Hindlimb muscle (tissue), 1 donor: ENCODE data around the gene LY6G6F. TPM values are rescaled to one million over a fixed set of nuclear protein-coding genes. Genes with fewer than 3 reads are reported as not detected.

Experiments used
- DNase-seq: peaks from one replicate; pipeline ENCODE4 v3.0.0-alpha.2; 2013
- polyA plus RNA-seq: library from polyadenylated mRNA; unstranded; fragments of 120-200 nt; gene quantifications from one replicate; pipeline ENCODE4 v1.2.1, GENCODE V29; 2013; ENCODE audit not compliant: insufficient read length

LY6G6F gene
- polyA plus RNA-seq, 1 donor = not detected

DNA sequence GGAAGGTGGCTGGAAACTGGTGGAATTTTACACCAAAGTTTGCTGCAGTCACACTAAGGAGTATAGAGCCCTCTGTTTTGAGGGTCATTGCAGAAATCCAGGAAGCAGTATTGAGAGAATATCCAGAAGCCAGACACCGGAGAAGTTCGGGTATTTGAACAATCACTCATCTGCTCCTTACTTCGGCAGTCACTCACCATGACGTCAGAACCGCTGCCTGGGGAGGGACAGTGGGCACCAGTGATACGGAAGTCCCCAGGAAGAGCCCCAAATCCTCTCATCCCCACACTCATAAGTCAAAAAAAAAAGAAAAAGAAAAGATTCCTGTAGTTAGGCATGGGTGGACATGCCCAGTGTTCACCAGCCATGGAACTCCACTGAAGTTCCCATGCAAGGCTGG lies 29.8 kb upstream of the LY6G6F start:
- DNase-seq = no peak

DNA sequence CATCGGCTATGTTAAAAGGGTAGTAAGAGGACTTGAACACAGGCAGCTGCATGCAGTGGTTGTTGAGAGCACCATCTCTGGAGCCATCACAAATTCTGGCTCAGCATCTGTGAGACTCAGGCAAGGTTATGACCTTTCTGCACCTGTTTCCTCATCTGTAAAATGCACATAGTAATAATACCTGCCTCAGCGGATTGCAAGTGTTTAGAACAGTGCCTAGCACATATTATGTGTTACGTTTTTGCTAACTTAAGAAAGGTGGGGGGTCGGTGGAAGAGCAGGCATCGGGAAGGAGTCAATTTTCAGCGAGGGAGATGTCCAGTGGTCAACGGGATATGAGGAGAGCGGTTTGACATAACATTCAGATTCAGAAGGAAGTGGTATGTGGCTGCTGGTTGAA lies 28.7 kb upstream of the LY6G6F start:
- DNase-seq = no peak

DNA sequence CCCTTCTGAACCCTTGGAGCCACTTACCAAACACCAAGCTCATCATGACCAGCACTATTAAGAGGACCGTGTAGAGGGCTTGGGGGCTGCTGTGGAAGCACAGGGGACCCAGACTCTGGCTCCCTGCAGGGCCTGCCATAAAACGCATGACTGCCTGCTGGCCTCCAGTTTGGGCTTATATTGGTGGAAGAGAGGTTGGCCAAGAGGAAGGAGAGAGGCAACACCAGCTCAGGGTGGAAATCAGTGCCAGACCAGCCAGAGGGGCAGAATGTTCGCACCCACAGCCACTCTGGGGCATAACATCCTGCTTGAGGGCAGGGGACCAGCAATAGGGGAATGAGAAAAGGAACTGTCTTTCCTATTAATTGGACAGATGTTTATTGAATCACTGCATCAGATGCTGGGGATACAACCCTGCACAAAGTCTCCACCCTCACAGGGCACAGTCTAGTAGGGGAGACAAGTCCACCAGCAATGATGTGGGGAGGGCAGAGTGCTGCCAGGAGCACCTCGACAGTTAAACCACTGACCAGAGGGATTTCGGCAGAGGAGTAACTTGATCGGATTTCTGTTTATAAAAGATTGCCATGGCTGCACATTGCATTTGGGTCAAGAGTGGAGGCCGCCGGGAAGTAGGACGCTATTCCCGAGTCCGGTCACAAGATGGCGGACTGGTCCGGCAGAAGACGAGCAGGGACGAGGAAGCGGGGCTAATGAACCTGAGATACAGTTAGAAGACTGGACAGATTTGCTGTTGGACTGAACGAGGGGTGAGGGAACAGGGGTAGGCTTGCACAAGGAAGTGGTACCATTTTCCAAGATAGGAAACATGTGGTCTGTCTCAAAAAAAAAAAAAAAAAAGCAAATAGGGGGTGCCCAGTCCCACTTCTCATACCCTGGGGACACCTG lies 26.2 kb upstream of the LY6G6F start, which contains the start of gene LY6G5C:
Gene LY6G5C (minus strand): TSS at position 842 of the 909 bp plus-strand sequence. CDS start 694 bp downstream, at position 148.
- peak; percentile 87 for DNase-seq

DNA sequence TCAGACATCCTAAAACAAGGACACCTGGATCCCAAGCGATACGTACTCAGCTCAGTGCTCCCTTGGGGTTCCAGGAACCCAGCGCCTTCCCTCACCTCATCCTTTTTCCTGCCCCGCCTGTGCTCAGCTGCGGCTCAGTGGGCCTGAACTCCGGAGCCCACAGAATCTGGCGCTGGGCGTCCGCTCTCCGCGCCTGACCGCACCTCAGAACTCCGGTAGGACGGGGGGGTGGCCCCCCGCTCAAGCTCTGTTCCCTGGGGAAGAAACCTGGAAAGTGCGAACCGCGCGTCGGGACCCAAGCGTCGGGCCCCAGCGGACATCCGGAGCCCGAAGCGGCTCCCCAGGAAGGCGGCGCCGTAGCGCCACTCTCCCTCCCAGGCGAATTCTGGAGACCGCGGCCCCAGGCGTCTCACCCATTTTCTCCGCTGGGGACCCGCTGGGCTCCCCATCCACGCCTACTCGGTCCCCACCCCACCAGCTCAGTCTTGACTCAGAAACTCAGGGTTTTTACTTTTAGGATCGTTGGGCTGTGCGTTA lies 25.5 kb upstream of the LY6G6F start:
- DNase-seq = peak; percentile 36

DNA sequence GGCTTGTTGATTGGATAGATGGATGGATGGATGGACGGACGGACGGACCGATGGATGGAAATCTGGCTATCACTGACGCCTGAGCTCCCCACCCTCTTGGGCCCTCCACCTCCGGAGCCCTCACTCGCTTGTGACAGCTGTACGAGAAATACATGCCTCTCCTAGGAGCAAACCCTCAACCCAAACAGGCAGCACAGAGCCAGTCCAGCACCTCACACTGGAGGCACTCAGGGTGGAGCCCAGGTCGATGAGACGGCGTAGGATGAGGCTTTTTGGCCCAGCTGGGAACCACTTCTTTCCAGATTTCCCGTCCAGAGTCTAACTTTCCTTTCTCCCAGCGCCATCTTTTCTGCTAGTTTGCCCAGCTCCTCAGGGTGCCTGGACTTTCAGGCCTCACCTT lies 23.1 kb upstream of the LY6G6F start:
- no peak for DNase-seq

DNA sequence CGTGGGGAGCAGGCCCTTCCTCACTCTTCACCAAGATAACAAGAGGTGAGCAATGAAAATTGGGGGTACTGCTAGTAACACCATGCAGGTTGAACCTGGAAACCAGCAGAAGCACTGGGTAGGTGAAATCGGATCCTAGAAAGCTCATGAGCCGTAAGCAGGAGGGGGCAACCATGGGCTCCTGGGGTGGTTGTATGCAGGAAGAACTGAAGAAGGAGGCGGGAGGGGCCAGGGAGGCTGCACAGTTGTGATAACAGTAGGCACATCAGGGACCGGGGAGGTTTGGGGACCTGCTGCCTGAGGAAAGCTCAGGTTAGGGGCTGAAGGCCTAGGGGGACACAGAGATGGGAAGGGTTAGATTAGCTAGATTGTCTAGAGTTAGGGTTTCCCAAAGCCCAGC lies 20.2 kb upstream of the LY6G6F start:
- no peak for DNase-seq

DNA sequence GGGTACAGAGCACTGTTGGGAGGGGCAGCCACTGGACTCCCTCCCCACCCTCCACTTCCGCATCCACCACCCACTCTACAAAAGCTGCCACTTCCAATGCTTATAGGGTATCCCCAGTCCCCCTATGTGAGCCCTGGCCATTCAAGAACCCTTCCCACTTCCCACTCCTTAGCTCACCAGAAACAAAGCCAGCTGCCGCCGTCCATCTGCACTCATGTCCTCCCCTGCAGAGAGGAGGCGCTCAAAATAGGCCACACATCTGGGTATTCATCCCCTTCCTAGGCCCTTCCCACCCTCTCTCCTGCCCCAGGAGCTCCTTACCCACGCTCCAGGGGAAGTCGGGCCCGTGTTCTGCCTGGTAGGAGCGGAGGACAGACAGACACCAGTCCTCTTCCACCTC lies 19.3 kb upstream of the LY6G6F start:
- no peak for DNase-seq

DNA sequence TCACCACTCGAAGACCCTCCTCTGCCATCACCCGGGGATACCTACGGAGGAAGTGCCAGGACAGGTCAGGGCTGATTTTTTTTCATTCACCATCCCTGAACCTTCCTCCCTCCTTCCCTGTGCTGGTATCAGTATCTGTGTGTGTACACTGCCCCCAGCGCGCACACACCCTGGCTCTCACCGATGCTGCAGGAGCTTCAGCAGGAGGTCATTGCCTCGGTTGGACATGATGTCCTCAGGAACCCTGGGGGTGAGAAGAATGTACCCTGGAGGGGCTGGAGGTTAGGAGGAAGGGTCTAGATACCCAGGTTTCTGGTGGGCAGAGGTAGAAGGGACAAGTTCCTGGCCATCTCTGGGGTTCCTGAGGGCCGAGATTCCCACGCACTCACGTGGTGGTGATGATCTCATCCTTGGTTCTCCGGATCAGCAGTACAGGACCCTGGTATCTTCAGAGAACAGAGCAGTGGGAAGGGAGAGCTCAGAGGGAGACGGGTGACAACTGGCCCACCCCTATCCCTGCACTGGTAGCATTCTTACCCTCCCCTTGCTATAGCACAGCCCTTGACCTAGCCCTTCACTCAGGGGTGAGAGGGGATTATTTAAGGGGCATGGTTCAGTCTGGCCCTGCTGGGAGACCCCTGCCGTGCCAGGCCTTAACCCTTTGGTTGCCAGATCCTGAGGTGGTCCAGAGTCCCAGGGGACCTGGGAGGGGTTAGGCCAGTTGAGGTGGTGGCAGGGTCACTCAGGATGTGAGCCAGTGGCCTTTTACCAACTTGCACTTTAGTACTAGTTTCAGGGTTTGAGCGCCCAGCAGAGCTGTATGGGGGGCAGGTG lies 18.6 kb upstream of the LY6G6F start:
- no peak for DNase-seq

DNA sequence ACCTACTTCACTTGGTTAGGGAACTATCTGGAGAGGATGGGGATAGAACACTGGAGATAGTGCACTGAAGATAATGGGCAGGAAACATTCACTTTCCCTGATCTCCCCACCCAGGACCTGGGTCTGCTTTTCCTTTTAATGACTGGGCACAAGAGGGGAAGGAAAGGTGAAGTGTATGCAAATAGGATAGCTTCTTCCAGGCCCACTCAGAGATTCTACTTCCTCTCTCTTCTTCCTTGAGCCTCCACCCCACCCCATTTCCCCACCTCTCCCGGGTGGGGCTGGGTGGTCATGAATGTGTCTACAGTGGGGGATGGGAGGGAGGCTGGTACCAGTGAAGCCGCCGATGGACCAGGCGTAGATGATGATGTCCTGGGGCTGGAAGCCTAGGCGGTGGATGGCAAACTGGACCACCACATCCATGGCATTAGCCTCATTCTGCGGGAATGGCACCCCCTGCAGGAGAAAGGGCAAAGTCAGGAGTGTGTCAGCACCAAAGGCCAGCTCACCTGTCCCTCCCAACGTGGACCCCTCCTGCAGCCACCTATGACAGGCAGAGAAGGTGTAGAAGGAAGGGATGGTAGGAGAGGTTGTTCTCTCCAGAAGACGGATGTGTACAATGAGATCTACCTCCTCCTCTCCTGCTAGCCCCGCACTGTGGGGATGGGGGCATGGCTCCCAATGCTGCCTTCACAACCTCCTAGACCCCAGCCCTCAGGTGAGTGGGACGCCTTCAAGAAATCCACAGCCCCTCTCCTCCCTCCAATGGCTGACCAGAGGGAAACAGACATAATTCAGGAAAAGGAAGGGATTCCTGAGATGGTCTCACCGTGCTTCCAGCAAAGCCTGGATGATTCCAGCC lies 17.2 kb upstream of the LY6G6F start:
- no peak for DNase-seq

DNA sequence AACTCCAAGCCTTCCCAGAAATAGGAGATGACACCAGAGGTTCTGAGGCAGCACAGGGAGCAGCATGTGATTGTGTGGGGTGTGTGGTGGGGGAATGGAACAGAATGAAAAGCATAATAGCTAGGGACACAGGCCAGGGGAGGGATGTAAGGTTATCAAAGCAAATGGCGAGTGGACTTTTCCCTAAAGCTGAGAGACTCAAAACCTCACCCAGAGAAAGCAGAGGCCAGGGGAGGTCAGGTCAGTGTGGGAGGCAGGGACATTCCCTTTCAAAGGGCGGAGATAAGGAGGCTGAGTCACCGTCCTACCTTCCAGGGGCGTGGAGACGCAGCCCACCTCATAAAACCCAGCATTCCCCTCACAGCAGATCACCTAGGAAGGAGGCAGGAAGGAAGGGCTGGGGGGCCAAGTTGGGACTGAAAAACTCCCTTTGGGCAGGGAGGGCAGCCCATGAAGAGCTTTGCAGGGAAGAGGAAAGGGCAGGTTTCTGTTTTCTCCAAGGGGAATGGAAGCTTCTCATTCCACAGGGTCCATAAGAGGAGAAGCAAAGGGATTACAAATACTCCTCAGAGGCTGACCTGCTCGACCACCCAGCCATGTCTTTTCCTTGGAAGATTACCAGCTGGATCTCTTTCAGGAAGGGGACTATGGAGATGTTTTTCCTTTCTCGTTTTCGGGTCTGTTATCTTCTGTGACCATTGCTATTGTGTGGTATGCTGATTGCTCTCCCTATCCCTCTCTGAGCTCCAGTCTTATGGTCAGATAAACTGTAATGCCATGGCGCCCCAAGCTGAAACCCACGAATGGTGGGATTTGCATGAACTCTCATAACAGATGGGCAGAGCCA lies 16.2 kb upstream of the LY6G6F start:
- no peak for DNase-seq

DNA sequence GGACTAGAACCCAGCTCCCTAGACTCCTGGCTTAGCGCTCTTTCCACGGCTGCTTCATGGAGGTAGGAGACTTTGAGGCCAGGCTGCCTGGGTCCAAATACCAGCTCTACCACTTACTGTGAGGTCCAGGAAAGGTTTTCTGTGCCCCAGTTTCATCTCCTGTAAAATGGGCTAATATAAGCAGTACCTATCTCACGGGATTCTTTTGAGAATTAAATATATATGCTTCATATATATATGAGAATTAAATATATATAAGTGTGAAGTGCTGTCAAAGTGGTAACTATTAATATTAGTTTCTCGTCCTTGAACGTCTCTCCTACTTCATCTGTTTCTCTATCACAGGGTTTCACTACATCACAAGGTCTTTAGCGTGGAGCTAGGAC lies 15.6 kb upstream of the LY6G6F start:
- no peak for DNase-seq

DNA sequence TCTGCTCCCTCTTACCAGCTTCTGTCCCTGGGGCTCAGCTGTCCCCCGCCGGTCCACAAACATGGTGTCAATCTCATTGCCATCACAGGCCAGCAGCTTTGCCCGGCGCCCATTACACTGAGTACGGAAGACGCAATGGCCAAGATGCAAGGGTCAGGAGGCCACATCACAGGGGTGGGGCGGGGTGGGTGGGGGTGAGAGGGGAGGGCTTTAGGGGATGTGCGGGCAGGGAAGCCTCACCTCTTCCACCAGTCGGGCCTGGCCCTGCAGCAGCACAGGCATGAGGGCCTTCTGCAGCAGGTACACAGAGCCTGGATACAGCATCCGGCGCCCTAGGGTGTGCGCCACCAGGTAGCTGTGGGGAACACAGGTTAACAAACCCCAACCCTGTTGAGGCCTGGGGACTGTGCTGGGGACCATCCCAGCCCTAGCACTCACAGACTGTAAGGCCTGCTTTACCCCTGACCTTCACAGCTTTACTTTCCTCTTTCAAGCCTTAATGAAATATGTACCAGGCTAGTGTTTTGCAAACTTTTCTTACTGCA lies 15.0 kb upstream of the LY6G6F start:
- no peak for DNase-seq

DNA sequence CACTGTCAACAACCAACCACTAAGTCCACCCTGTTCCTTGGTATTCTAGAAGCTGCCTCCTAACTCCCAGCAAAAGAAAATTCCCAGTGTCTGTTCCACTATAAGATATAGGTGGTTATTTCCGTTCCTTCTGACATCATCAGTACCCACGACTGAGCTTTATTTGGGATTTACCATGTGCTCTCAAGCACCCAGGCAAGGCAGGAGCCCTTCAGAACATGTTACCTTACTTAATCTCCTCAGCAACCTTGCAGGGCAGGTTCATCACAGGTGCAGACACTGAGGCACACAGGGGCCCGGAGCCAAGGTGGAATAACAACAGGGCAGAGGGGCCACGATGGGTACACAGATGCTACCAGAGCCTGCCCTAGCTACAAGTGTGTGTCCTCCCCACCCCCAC lies 14.3 kb upstream of the LY6G6F start:
- no peak for DNase-seq

DNA sequence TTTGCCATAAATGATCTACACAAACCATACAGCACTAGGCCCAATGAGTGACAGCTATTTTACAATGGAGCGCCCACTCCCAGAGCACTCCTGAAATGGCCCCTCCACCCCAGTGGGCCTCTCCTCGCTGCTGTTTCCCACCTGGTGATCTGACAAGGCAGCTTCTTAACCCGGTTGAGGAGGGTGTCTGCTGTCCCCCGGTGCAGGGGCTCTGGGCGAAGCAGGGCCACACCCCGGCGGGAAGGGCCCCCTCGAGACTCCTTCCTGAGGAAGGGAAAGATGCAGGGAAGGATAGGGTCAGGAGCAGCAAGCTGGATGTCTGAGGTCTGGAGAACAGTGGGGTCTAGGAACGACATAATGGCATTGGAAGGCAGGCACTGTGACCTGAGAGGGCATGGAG lies 13.8 kb upstream of the LY6G6F start:
- DNase-seq = no peak

DNA sequence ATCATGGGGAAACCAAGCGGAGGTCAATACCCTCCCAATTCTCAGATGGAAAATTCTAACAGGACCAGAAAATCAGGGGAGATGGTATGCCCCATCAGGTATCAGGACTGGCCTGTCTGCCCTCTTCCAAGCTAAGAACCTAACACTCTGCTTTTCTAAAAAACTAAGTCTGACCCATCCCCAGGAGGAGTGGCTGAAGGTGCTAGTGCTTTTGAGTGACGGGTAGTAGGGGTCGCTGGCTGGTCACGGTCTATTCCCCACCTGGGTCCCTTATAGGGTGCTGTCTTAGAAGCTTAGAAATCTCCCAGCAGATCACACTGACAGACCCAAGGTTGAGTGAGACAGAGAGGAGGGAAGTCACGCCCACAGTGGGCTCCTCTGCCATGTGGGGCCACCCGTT lies 13.1 kb upstream of the LY6G6F start:
- DNase-seq = no peak

DNA sequence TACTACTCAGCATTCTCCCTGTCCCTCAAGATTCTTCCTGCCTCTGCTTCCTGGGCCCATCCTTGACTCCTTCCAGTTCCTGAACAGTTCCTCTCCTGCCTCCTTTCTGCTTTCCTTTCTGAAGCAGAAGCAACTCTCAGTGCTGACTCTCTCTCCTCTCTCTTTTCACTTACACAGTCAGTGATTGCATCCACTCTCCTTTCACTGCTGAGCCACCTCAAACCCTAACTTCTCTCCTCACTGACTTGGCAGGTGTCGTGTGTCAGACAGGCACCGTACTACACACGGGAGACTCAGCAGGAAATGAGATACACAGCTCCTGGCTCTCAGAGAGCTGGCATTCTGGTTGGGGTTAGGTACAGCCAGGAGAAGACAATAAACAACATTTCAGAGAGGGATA lies 9.1 kb upstream of the LY6G6F start:
- no peak for DNase-seq

DNA sequence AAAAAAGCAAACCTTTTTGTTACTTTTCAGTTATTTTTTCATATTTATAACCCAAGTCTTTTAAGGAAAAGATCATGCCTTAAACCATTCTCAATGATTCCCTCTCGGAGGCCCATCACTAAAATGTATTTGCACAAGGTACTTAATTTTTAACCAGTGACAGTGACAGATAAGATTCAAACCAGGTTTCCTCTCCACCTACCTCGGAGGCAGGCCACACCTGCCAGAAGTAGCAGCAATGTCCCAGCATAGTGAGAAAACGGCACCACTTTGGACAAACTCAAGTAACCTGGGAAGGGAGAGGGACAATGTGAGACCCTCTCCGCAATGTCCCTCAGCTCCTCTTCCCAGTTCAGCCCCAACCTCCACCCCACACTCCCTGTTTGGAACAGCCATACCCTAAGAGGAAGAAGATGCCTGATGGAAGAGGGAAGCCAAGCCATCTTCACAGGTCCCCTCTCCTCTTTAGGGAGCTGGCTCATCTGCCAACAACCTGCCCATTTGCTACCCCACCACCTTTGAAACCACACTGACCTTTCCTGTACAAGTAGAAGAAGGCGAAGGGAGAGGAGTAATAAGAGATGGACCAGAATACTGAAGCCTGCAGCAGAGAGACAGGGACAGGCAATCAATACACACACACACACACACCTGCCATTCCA lies 5.8 kb upstream of the LY6G6F start:
- DNase-seq = no peak

DNA sequence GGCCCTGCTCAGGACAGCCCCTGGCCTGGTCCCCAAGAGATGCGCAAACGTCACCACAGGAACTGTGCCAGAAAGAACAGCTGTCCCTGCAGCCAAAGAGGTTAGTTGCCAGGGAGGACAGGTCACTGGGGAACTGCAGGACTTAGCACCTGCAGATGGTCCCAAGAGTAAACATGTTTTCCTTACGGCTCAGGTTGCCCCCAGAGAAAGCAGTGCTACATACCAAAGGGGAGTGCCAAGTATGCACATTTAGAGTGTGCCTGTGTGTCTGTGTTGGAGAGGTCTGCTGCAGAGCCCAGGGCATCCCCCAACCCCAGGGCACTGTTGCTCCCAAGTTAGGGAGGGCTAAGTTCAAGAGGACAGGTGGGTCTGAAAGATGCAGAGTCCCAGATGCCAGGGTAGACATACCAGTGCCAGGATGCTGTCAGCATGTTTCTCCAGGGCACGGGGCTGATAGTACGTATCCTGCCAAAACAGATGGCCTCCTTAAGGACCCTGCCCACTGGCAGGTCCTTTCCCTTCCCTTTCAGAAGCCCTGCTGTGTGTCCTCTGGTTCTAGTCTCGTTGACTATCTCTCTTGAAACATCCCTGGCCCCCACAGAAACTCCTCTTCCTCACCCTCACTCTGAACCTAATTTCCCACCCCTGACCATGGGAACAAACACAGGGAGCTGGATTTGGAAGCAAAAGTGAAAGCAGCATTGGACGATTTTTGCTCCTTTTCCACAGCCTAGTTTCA lies 4.8 kb upstream of the LY6G6F start:
- DNase-seq = peak; percentile 60

DNA sequence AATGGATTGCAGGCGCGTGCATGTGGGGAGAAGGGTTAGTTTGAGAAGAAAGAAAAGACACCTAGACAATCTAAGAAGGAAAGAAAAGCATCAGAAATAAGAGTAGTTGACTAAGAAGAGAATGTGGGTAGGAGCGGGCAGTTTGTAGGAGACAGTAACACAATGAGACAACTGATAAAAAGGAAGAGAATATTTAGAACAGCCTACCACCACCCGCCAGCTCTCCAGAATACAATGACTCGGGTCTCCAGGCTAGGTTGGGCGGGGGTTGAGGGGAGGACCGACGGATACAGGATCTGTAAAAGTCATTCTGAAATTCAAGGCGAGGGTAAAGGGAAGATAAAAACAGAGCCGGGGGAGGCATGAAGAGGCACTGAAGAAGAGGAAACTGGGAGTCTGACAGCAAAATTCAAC lies 4.3 kb upstream of the LY6G6F start:
- no peak for DNase-seq
